Esophagus squamous epithelium (tissue), 5 donors: Measurements from ENCODE around the gene HIRIP3. TPM values are rescaled to one million over a fixed set of nuclear protein-coding genes. Genes with fewer than 3 reads are reported as not detected.

Experiments
- DNase-seq: peaks from one replicate; lab custom pipeline; 2025; lab: John Stamatoyannopoulos, UW
- H3K27ac ChIP-seq, 4 donors: fragments of 200-600 bp; sonication (generic); one replicate each; pipeline ENCODE4 v1.5.1; 2016 to 2019; ENCODE audit warnings: mild to moderate bottlenecking in 1 of 4
- H3K27me3 ChIP-seq, 4 donors: fragments of 200-600 bp; sonication (generic); 1 replicate in 3 of 4; 2 replicates in 1 of 4; pipeline versions ENCODE4 v1.5.1 to v1.6.0; 2017 to 2021; ENCODE audit warnings: antibody characterized with exemption in 1 of 4
- H3K36me3 ChIP-seq, 3 donors: fragments of 200-600 bp; sonication (generic); one replicate each; pipeline ENCODE4 v1.5.1; 2016 to 2019
- H3K4me1 ChIP-seq, 3 donors: fragments of 200-600 bp; sonication (generic); one replicate each; pipeline ENCODE4 v1.5.1; 2017 to 2019
- H3K4me3 ChIP-seq, 4 donors: fragments of 200-600 bp; sonication (generic); 1 replicate in 3 of 4; 2 replicates in 1 of 4; pipeline ENCODE4 v1.5.1; 2016 to 2019; ENCODE audit warnings: mild to moderate bottlenecking in 2 of 4, moderate library complexity in 1 of 4
- H3K9me3 ChIP-seq, 3 donors: fragments of 200-600 bp; sonication (generic); one replicate each; pipeline ENCODE4 v1.5.1; 2016 to 2019
- CTCF ChIP-seq, 6 experiments: fragments of 450-650 bp in 4 of 6; fragments of 200-600 bp in 2 of 6; sonication (generic) in 2 of 6; IDR thresholded peaks; one replicate each; pipeline ENCODE4 v1.5.1; 2016 to 2019; ENCODE audit warnings: antibody characterized with exemption in 6 of 6, mild to moderate bottlenecking in 4 of 6, moderate library complexity in 4 of 6
- POLR2A ChIP-seq, 4 donors: fragments of 450-650 bp; IDR thresholded peaks; one replicate each; pipeline ENCODE4 v1.6.1; 2017; ENCODE audit warnings: antibody characterized with exemption in 4 of 4, mild to moderate bottlenecking in 4 of 4, moderate library complexity in 3 of 4
- WGBS, 2 donors: methylation state at CpG; one replicate each; pipeline ENCODE4 v1.1.5; 2018; 5-methylcytosine and 5-hydroxymethylcytosine counted together
- intact Hi-C: fragments of 100-400 bp; cut with DNase I; formaldehyde crosslinking; loops from one replicate; pipeline ENCODE4 v1.15.0; 2022
- total RNA-seq, 4 donors: library from RNA; depleted of rRNA; stranded (reverse); fragments of >200 nt; gene quantifications; one replicate each; pipeline ENCODE4 v1.1.0, GENCODE V29; 2016
- donor health status: DM: yes; HTN: yes; CAD: no.

Gene HIRIP3
- total RNA-seq, 4 donors from 2014 or later: 5.1 to 12.8 (median 9.7) TPM

GRCh38 chr16:29996766-29997250 is 1.4 kb upstream of the HIRIP3 start:
- no peaks in the 10 kb centered on the region for H3K9me3 ChIP-seq
- peak overlapping the region; percentile 90 to 98 (median 96) for H3K27ac ChIP-seq
- H3K27me3 ChIP-seq: no peaks in the 10 kb centered on the region
- peak overlapping the region; percentile 58 to 96 (median 82) for H3K4me3 ChIP-seq
- intact Hi-C loops: no loop called here
- H3K36me3 ChIP-seq: peaks cover 0 to 66% (median 24%) of the 10 kb centered on the region in 3 donors
- no peak for DNase-seq
- H3K4me1 ChIP-seq: peaks cover 19 to 35% (median 20%) of the 10 kb centered on the region in 3 donors
- TF ChIP-seq CTCF (IDR thresholded peaks at IDR 0.05) (no peak), POLR2A (IDR thresholded peaks at IDR 0.05) (no peak)
- WGBS, 2 donors: 21 to 36% methylated on average over 5 to 9 of the region's 9 CpGs

- Histone ChIP-seq H3K4me1 (peaks cover 19 to 35% (median 20%) of the 10 kb centered on the region in 3 donors), H3K27me3 (no peaks in the 10 kb centered on the region), H3K4me3 (peak within 1 kb of the TSS; percentile 58 to 96 (median 82)), H3K36me3 (peaks cover 0 to 66% (median 28%) of the 10 kb centered on the region in 3 donors), H3K9me3 (no peaks in the 10 kb centered on the region), H3K27ac (peak within 1 kb of the TSS; percentile 90 to 98 (median 96))
- intact Hi-C loops: no loop called here
- peak in 2 of 4 donors; percentile 18 to 39 for TF ChIP-seq POLR2A (IDR thresholded peaks at IDR 0.05)
- peak in 1 of 6 experiments; percentile 24 for TF ChIP-seq CTCF (IDR thresholded peaks at IDR 0.05)
- 0 to 1% methylated on average over 27 to 37 of the region's 65 CpGs for WGBS, 2 donors
- DNase-seq: peak; percentile 83
Measured at GRCh38 chr16:29995911-29996765, 721 bp upstream of the HIRIP3 start, which contains the start of gene INO80E. Gene INO80E (plus strand): TSS chr16:29996241. CDS start chr16:29996311, 70 bp downstream.

GRCh38 chr16:29994600-29995323 is 655 bp downstream of the HIRIP3 start:
- H3K36me3 ChIP-seq: peaks cover 8 to 66% (median 27%) of the 10 kb centered on the region in 3 donors
- WGBS, 2 donors: 15 to 27% methylated on average over 3 to 9 of the region's 24 CpGs
- DNase-seq: no peak

GRCh38 chr16:29993903-29994599 is 1.4 kb downstream of the HIRIP3 start:
- Histone ChIP-seq H3K9me3 (no peaks in the 10 kb centered on the region), H3K27ac (peak overlapping the region; percentile 90 to 98 (median 96)), H3K4me3 (peak overlapping the region in 2 of 4 donors; percentile 77 to 96), H3K4me1 (peaks cover 19 to 35% (median 20%) of the 10 kb centered on the region in 3 donors), H3K27me3 (no peaks in the 10 kb centered on the region), H3K36me3 (peaks cover 8 to 66% (median 28%) of the 10 kb centered on the region in 3 donors)
- no peak for TF ChIP-seq POLR2A (IDR thresholded peaks at IDR 0.05)
- TF ChIP-seq CTCF (IDR thresholded peaks at IDR 0.05): no peak
- WGBS, 2 donors: 86 to 88% methylated on average over 9 of the region's 9 CpGs
- DNase-seq: no peak
- intact Hi-C loops: no loop called here

More at GRCh38 chr16:29994600-29995323, 655 bp downstream of the HIRIP3 start:
- intact Hi-C loops: no loop called here
- no peaks in the 10 kb centered on the region for H3K9me3 ChIP-seq
- H3K4me1 ChIP-seq: peaks cover 19 to 35% (median 20%) of the 10 kb centered on the region in 3 donors
- no peaks in the 10 kb centered on the region for H3K27me3 ChIP-seq
- peak overlapping the region; percentile 90 to 98 (median 96) for H3K27ac ChIP-seq
- TF ChIP-seq POLR2A (IDR thresholded peaks at IDR 0.05) (no peak), CTCF (IDR thresholded peaks at IDR 0.05) (no peak)
- H3K4me3 ChIP-seq: peak overlapping the region; percentile 58 to 96 (median 82)
